HepG2 (cell line): ENCODE results near the gene AEBP1. TPM values are rescaled to one million over a fixed set of nuclear protein-coding genes. Genes with fewer than 3 reads are reported as not detected.
A peak's percentile ranks its signal among the peaks of the same experiment; 100 is the strongest.

Experiments
- CENPT ChIP-seq: sonication (generic); formaldehyde crosslinking; IDR thresholded peaks from 2 replicates; pipeline ENCODE4 v1.8.0; 2022; ENCODE audit warnings: low read depth, mild to moderate bottlenecking, moderate library complexity, missing genetic modification reagents
- GABPB1 ChIP-seq: IDR thresholded peaks from 2 replicates; pipeline ENCODE4 v1.6.1; 2016; ENCODE audit warnings: mild to moderate bottlenecking, missing genetic modification reagents, moderate library complexity, missing compliant biosample characterization
- KLF12 ChIP-seq: sonication (generic); formaldehyde crosslinking; IDR thresholded peaks from 2 replicates; pipeline ENCODE4 v1.4.0; 2020; ENCODE audit warnings: missing genetic modification reagents, borderline replicate concordance
- MED1 ChIP-seq: sonication (generic); formaldehyde crosslinking; IDR thresholded peaks from 2 replicates; pipeline ENCODE4 v1.4.0; 2020; ENCODE audit warnings: missing genetic modification reagents
- MXI1 ChIP-seq: IDR thresholded peaks from 3 replicates; pipeline ENCODE4 v1.6.1; 2012; ENCODE audit warnings: low read depth, low read length, inconsistent platforms, borderline replicate concordance
- PAF1 ChIP-seq: IDR thresholded peaks from 2 replicates; pipeline ENCODE4 v1.6.1; 2016; ENCODE audit warnings: missing genetic modification reagents, missing compliant biosample characterization
- SALL1 ChIP-seq: sonication (generic); formaldehyde crosslinking; IDR thresholded peaks from 2 replicates; pipeline ENCODE4 v1.8.0; 2022; ENCODE audit warnings: mild to moderate bottlenecking, missing genetic modification reagents
- SAP130 ChIP-seq: IDR thresholded peaks from 2 replicates; pipeline ENCODE4 v1.6.1; 2016; ENCODE audit warnings: low read depth
- SMARCE1 ChIP-seq: fragments of 450-650 bp; IDR thresholded peaks from 2 replicates; pipeline ENCODE4 v1.6.1; 2017; ENCODE audit warnings: borderline replicate concordance
- ZFP37 ChIP-seq: sonication (generic); formaldehyde crosslinking; IDR thresholded peaks from 2 replicates; pipeline ENCODE4 v1.4.0; 2020; ENCODE audit warnings: missing genetic modification reagents, borderline replicate concordance
- ZNF430 ChIP-seq: sonication (generic); formaldehyde crosslinking; IDR thresholded peaks from 2 replicates; pipeline ENCODE4 v1.9.0; 2021; ENCODE audit warnings: mild to moderate bottlenecking, missing genetic modification reagents
- ZNF530 ChIP-seq: sonication (generic); formaldehyde crosslinking; IDR thresholded peaks from 2 replicates; pipeline ENCODE4 v1.5.0; 2020; ENCODE audit warnings: low read depth, mild to moderate bottlenecking, missing genetic modification reagents
- ZNF615 ChIP-seq: sonication (generic); formaldehyde crosslinking; IDR thresholded peaks from 2 replicates; pipeline ENCODE4 v1.5.0; 2020; ENCODE audit warnings: mild to moderate bottlenecking, missing genetic modification reagents, borderline replicate concordance
- ZNF75D ChIP-seq: sonication (generic); formaldehyde crosslinking; IDR thresholded peaks from 2 replicates; pipeline ENCODE4 v1.8.1; 2023; ENCODE audit warnings: missing genetic modification reagents, mild to moderate bottlenecking, borderline replicate concordance
- ZNF841 ChIP-seq: sonication (generic); formaldehyde crosslinking; IDR thresholded peaks from 2 replicates; pipeline ENCODE4 v1.8.1; 2023; ENCODE audit warnings: missing genetic modification reagents, borderline replicate concordance
- polyA plus RNA-seq, 8 experiments: library from polyadenylated mRNA; depleted of rRNA in 3 of 8; stranded (reverse) in 7 of 8; unstranded in 1 of 8; fragments of >200 nt; fragmentation: Illumina TruSeq in 4 of 8; extraction: Trizol in 4 of 8; gene quantifications; 2 replicates each; pipeline versions ENCODE4 v1.2.1 to v1.2.3, GENCODE V29; 2011 to 2016; ENCODE audit warnings: low read depth in 4 of 8, missing spikeins in 1 of 8, mixed read lengths in 1 of 8; ENCODE audit not compliant: insufficient read depth in 1 of 8
- total RNA-seq, 5 experiments: library from RNA; depleted of rRNA; stranded (reverse); fragments of >200 nt; fragmentation: Illumina TruSeq; extraction: Trizol; gene quantifications; 2 replicates each; pipeline ENCODE4 v1.2.3, GENCODE V29; 2016; ENCODE audit warnings: low read depth in 1 of 5
- TF ChIP-seq, protein P1 (sequence below): sonication (generic); formaldehyde crosslinking; IDR thresholded peaks from 2 replicates; pipeline ENCODE4 v1.4.0; 2020; ENCODE audit warnings: low read depth, missing genetic modification reagents
- TF ChIP-seq, protein P2 (sequence below): sonication (generic); formaldehyde crosslinking; conservative IDR thresholded peaks from 2 replicates; pipeline ENCODE4 v1.8.0; 2022; ENCODE audit warnings: mild to moderate bottlenecking, moderate library complexity, missing genetic modification reagents
- TF ChIP-seq, protein P3 (sequence below): sonication (generic); formaldehyde crosslinking; IDR thresholded peaks from 2 replicates; pipeline ENCODE4 v1.4.0; 2020; ENCODE audit warnings: mild to moderate bottlenecking, missing genetic modification reagents
- TF ChIP-seq, protein P4 (sequence below): sonication (generic); formaldehyde crosslinking; IDR thresholded peaks from 2 replicates; pipeline ENCODE4 v1.4.0; 2020; ENCODE audit warnings: missing genetic modification reagents
- TF ChIP-seq, protein P5 (sequence below): sonication (generic); formaldehyde crosslinking; IDR thresholded peaks from 2 replicates; pipeline ENCODE4 v1.4.0; 2020; ENCODE audit warnings: mild to moderate bottlenecking, missing genetic modification reagents, borderline replicate concordance

The AEBP1 gene
- total and polyA plus RNA-seq, 2 of the 13 experiments (the other 11 are each of a cell fraction or from before 2014, with no cell fraction given), result 0.22 to 0.55 TPM

DNA sequence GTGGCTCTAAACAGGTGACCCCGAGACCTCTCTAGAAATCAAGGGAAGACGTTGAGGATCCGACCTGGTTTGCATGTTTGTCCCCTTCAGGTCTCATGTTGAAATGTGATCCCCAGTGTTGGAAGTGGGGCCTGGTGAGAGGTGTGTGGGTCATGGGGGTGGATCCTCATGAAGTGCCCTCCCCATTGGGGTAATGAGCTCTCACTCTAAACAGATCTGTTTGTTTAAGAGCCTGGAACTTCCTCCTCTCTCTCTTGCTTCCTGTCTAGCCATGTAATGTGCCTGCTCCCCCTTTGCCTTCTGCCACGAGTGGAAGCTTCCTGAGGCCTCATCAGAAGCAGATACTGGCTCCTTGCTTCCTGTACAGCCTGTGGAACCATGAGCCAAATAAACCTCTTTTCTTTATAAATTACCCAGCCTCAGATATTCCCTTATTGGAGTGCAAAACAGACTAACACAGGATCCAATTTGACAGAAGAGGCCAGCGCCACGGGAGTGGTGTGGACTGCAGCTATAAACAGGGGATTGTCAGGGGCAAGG lies 11.0 kb upstream of the AEBP1 start (continued):
- TF ChIP-seq, protein P1, sequence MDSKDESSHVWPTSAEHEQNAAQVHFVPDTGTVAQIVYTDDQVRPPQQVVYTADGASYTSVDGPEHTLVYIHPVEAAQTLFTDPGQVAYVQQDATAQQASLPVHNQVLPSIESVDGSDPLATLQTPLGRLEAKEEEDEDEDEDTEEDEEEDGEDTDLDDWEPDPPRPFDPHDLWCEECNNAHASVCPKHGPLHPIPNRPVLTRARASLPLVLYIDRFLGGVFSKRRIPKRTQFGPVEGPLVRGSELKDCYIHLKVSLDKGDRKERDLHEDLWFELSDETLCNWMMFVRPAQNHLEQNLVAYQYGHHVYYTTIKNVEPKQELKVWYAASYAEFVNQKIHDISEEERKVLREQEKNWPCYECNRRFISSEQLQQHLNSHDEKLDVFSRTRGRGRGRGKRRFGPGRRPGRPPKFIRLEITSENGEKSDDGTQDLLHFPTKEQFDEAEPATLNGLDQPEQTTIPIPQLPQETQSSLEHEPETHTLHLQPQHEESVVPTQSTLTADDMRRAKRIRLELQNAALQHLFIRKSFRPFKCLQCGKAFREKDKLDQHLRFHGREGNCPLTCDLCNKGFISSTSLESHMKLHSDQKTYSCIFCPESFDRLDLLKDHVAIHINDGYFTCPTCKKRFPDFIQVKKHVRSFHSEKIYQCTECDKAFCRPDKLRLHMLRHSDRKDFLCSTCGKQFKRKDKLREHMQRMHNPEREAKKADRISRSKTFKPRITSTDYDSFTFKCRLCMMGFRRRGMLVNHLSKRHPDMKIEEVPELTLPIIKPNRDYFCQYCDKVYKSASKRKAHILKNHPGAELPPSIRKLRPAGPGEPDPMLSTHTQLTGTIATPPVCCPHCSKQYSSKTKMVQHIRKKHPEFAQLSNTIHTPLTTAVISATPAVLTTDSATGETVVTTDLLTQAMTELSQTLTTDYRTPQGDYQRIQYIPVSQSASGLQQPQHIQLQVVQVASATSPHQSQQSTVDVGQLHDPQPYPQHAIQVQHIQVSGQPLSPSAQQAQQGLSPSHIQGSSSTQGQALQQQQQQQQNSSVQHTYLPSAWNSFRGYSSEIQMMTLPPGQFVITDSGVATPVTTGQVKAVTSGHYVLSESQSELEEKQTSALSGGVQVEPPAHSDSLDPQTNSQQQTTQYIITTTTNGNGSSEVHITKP (CRISPR knock-in tag), result peak; percentile 29; the same call in 1 of the 2 replicates
- TF ChIP-seq ZNF841, result no peak
- TF ChIP-seq, protein P2, sequence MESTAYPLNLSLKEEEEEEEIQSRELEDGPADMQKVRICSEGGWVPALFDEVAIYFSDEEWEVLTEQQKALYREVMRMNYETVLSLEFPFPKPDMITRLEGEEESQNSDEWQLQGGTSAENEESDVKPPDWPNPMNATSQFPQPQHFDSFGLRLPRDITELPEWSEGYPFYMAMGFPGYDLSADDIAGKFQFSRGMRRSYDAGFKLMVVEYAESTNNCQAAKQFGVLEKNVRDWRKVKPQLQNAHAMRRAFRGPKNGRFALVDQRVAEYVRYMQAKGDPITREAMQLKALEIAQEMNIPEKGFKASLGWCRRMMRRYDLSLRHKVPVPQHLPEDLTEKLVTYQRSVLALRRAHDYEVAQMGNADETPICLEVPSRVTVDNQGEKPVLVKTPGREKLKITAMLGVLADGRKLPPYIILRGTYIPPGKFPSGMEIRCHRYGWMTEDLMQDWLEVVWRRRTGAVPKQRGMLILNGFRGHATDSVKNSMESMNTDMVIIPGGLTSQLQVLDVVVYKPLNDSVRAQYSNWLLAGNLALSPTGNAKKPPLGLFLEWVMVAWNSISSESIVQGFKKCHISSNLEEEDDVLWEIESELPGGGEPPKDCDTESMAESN (CRISPR knock-in tag), result peak; percentile 77; the same call in 1 of the 2 replicates
- TF ChIP-seq ZNF430 (CRISPR knock-in tag), result no peak
- TF ChIP-seq SALL1 (CRISPR knock-in tag), result 0 out of 2 replicates have a peak, but pooled peaks have one; percentile 17
- TF ChIP-seq, protein P3, sequence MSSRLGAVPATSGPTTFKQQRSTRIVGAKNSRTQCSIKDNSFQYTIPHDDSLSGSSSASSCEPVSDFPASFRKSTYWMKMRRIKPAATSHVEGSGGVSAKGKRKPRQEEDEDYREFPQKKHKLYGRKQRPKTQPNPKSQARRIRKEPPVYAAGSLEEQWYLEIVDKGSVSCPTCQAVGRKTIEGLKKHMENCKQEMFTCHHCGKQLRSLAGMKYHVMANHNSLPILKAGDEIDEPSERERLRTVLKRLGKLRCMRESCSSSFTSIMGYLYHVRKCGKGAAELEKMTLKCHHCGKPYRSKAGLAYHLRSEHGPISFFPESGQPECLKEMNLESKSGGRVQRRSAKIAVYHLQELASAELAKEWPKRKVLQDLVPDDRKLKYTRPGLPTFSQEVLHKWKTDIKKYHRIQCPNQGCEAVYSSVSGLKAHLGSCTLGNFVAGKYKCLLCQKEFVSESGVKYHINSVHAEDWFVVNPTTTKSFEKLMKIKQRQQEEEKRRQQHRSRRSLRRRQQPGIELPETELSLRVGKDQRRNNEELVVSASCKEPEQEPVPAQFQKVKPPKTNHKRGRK, result no peak
- TF ChIP-seq ZNF530 (CRISPR knock-in tag), result no peak
- no peak for TF ChIP-seq PAF1 (CRISPR knock-in tag)
- no peak for TF ChIP-seq ZNF75D (CRISPR knock-in tag)
- 0 out of 2 replicates have a peak, but pooled peaks have one; percentile 16 for TF ChIP-seq GABPB1 (CRISPR knock-in tag)
- TF ChIP-seq MXI1, result no peak
- no peak for TF ChIP-seq SAP130 (CRISPR knock-in tag)
- TF ChIP-seq MED1, result no peak
- no peak for TF ChIP-seq KLF12 (CRISPR knock-in tag)
- no peak for TF ChIP-seq CENPT (CRISPR knock-in tag)
- TF ChIP-seq, protein P4, sequence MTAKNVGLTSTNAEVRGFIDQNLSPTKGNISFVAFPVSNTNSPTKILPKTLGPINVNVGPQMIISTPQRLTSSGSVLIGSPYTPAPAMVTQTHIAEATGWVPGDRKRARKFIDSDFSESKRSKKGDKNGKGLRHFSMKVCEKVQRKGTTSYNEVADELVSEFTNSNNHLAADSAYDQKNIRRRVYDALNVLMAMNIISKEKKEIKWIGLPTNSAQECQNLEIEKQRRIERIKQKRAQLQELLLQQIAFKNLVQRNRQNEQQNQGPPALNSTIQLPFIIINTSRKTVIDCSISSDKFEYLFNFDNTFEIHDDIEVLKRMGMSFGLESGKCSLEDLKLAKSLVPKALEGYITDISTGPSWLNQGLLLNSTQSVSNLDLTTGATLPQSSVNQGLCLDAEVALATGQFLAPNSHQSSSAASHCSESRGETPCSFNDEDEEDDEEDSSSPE (CRISPR knock-in tag), result no peak
- TF ChIP-seq SMARCE1, result no peak
- TF ChIP-seq, protein P5, sequence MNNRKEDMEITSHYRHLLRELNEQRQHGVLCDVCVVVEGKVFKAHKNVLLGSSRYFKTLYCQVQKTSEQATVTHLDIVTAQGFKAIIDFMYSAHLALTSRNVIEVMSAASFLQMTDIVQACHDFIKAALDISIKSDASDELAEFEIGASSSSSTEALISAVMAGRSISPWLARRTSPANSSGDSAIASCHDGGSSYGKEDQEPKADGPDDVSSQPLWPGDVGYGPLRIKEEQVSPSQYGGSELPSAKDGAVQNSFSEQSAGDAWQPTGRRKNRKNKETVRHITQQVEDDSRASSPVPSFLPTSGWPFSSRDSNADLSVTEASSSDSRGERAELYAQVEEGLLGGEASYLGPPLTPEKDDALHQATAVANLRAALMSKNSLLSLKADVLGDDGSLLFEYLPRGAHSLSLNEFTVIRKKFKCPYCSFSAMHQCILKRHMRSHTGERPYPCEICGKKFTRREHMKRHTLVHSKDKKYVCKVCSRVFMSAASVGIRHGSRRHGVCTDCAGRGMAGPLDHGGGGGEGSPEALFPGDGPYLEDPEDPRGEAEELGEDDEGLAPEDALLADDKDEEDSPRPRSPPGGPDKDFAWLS (CRISPR knock-in tag), result no peak
- no peak for TF ChIP-seq ZNF615 (CRISPR knock-in tag)
- no peak for TF ChIP-seq ZFP37 (CRISPR knock-in tag)
